ENCODE data around the gene RHEX. TPM values are rescaled to one million over a fixed set of nuclear protein-coding genes. Genes with fewer than 3 reads are reported as not detected.

RHEX gene
- total RNA-seq, 6 experiments from 2014 or later, result not detected

GRCh38 chr1:206109718-206110117, 56.7 kb downstream of the RHEX start:
- Mint-ChIP-seq H3K4me1 (ENCODE audit: low read depth) (peaks cover 6% of the 10 kb centered on the region; the same call in 1 of the 2 replicates), H3K9me3 (no peaks in the 10 kb centered on the region), H3K27me3 (ENCODE audit: insufficient read depth) (peaks cover 42% of the 10 kb centered on the region), H3K36me3 (ENCODE audit: low read depth) (no peaks in the 10 kb centered on the region), H3K27ac (no peak overlapping the region), H3K4me3 (no peak overlapping the region)
- TF ChIP-seq, protein P1, sequence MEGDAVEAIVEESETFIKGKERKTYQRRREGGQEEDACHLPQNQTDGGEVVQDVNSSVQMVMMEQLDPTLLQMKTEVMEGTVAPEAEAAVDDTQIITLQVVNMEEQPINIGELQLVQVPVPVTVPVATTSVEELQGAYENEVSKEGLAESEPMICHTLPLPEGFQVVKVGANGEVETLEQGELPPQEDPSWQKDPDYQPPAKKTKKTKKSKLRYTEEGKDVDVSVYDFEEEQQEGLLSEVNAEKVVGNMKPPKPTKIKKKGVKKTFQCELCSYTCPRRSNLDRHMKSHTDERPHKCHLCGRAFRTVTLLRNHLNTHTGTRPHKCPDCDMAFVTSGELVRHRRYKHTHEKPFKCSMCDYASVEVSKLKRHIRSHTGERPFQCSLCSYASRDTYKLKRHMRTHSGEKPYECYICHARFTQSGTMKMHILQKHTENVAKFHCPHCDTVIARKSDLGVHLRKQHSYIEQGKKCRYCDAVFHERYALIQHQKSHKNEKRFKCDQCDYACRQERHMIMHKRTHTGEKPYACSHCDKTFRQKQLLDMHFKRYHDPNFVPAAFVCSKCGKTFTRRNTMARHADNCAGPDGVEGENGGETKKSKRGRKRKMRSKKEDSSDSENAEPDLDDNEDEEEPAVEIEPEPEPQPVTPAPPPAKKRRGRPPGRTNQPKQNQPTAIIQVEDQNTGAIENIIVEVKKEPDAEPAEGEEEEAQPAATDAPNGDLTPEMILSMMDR (IDR thresholded peaks at IDR 0.05), result no peak
- no peak for DNase-seq

- DNase-seq, result no peak
- no peaks in the 10 kb centered on the region for H3K9me3 Mint-ChIP-seq
- no peaks in the 10 kb centered on the region for H3K36me3 Mint-ChIP-seq (ENCODE audit: low read depth)
- peaks cover 6% of the 10 kb centered on the region; the same call in 1 of the 2 replicates for H3K4me1 Mint-ChIP-seq (ENCODE audit: low read depth)
- TF ChIP-seq, protein P1 (IDR thresholded peaks at IDR 0.05), result no peak
- peaks cover 42% of the 10 kb centered on the region for H3K27me3 Mint-ChIP-seq (ENCODE audit: insufficient read depth)
- no peak overlapping the region for H3K4me3 Mint-ChIP-seq
- H3K27ac Mint-ChIP-seq, result no peak overlapping the region
Observed at GRCh38 chr1:206110161-206110560, 57.2 kb downstream of the RHEX start.

GRCh38 chr1:206110820-206111219, 57.8 kb downstream of the RHEX start:
- TF ChIP-seq, protein P1 (IDR thresholded peaks at IDR 0.05), result no peak
- no peak for DNase-seq
- no peaks in the 10 kb centered on the region for H3K36me3 Mint-ChIP-seq (ENCODE audit: low read depth)
- no peaks in the 10 kb centered on the region for H3K9me3 Mint-ChIP-seq
- H3K27me3 Mint-ChIP-seq (ENCODE audit: insufficient read depth), result peaks cover 47% of the 10 kb centered on the region
- H3K27ac Mint-ChIP-seq, result no peak overlapping the region
- no peak overlapping the region for H3K4me3 Mint-ChIP-seq
- peaks cover 6% of the 10 kb centered on the region; the same call in 1 of the 2 replicates for H3K4me1 Mint-ChIP-seq (ENCODE audit: low read depth)

GRCh38 chr1:206111271-206111927, 58.4 kb downstream of the RHEX start:
- peaks cover 2% of the 10 kb centered on the region; the same call in 1 of the 2 replicates for H3K4me1 Mint-ChIP-seq (ENCODE audit: low read depth)
- peaks cover 52% of the 10 kb centered on the region for H3K27me3 Mint-ChIP-seq (ENCODE audit: insufficient read depth)
- TF ChIP-seq, protein P1 (IDR thresholded peaks at IDR 0.05), result no peak
- H3K36me3 Mint-ChIP-seq (ENCODE audit: low read depth), result no peaks in the 10 kb centered on the region
- no peak overlapping the region for H3K4me3 Mint-ChIP-seq
- no peak overlapping the region for H3K27ac Mint-ChIP-seq
- no peaks in the 10 kb centered on the region for H3K9me3 Mint-ChIP-seq
- DNase-seq, result no peak

GRCh38 chr1:206112600-206113301, 59.8 kb downstream of the RHEX start:
- Mint-ChIP-seq H3K27ac (no peak overlapping the region), H3K4me1 (ENCODE audit: low read depth) (no peaks in the 10 kb centered on the region), H3K9me3 (no peaks in the 10 kb centered on the region), H3K27me3 (ENCODE audit: insufficient read depth) (peaks cover 42% of the 10 kb centered on the region), H3K36me3 (ENCODE audit: low read depth) (no peaks in the 10 kb centered on the region), H3K4me3 (no peak overlapping the region)
- no peak for DNase-seq
- TF ChIP-seq, protein P1 (IDR thresholded peaks at IDR 0.05), result no peak
